Sigmoid colon (tissue), 7 donors: ENCODE data around the gene USP15. TPM values are rescaled to one million over a fixed set of nuclear protein-coding genes. Genes with fewer than 3 reads are reported as not detected.

Experiments
- DNase-seq: peaks from one replicate; pipeline ENCODE4 v3.0.0-alpha.2; 2019
- H3K27ac ChIP-seq, 4 donors: fragments of 200-600 bp; sonication (generic); one replicate each; pipeline ENCODE4 v1.5.1; 2016 to 2019; ENCODE audit warnings: mild to moderate bottlenecking in 1 of 4
- H3K27me3 ChIP-seq, 3 donors: fragments of 200-600 bp; sonication (generic); one replicate each; pipeline ENCODE4 v1.5.1; 2019; ENCODE audit warnings: mild to moderate bottlenecking in 1 of 3
- H3K36me3 ChIP-seq, 4 donors: fragments of 200-600 bp; sonication (generic); one replicate each; pipeline ENCODE4 v1.5.1; 2016 to 2019
- H3K4me1 ChIP-seq, 4 donors: fragments of 200-600 bp; sonication (generic); one replicate each; pipeline ENCODE4 v1.5.1; 2017 to 2019
- H3K4me3 ChIP-seq, 4 donors: fragments of 200-600 bp; sonication (generic); one replicate each; pipeline ENCODE4 v1.5.1; 2017 to 2019; ENCODE audit warnings: mild to moderate bottlenecking in 2 of 4, moderate library complexity in 1 of 4
- H3K9me3 ChIP-seq, 4 donors: fragments of 200-600 bp in 3 of 4; sonication (generic) in 3 of 4; one replicate each; pipeline versions ENCODE4 v1.5.1 to v1.6.1; 2013 to 2019
- EP300 ChIP-seq, 4 donors: sonication (generic); formaldehyde crosslinking; IDR thresholded peaks; one replicate each; pipeline ENCODE4 v1.6.1; 2017; ENCODE audit warnings: antibody characterized with exemption in 4 of 4
- POLR2A ChIP-seq, 2 donors: fragments of 450-650 bp; IDR thresholded peaks; one replicate each; pipeline ENCODE4 v1.6.1; 2016; ENCODE audit warnings: antibody characterized with exemption in 2 of 2, mild to moderate bottlenecking in 2 of 2, moderate library complexity in 2 of 2
- POLR2AphosphoS5 ChIP-seq, 4 donors: sonication (generic); formaldehyde crosslinking; IDR thresholded peaks; one replicate each; pipeline ENCODE4 v1.6.1; 2017; ENCODE audit warnings: antibody characterized with exemption in 4 of 4
- WGBS, 2 donors: extraction: QIAGEN DNeasy Blood & Tissue Kit; methylation state at CpG; one replicate each; pipeline ENCODE4 v1.1.7; 2013; 5-methylcytosine and 5-hydroxymethylcytosine counted together
- intact Hi-C: fragments of 100-400 bp; cut with DNase I; formaldehyde crosslinking; loops from one replicate; pipeline ENCODE4 v1.15.1; 2023
- polyA plus RNA-seq, 3 donors: library from polyadenylated mRNA; stranded (reverse); fragments of 200-250 nt; gene quantifications; one replicate each; pipeline ENCODE4 v1.2.3, GENCODE V29; 2013
- total RNA-seq, 4 donors: library from RNA; depleted of rRNA; stranded (reverse); fragments of >200 nt; gene quantifications; one replicate each; pipeline ENCODE4 v1.1.0, GENCODE V29; 2016
- TF ChIP-seq, protein P1 (sequence below), 4 experiments: fragments of 450-650 bp in 3 of 4; fragments of 200-600 bp in 1 of 4; IDR thresholded peaks; one replicate each; pipeline ENCODE4 v1.5.1; 2016 to 2019; ENCODE audit warnings: antibody characterized with exemption in 4 of 4, mild to moderate bottlenecking in 3 of 4, moderate library complexity in 2 of 4
- donor health status: healthy with polysubstance abuse.
- donor health status: Bipolar disorder and iron deficiency.
- donor health status: healthy.

Gene USP15
- total and polyA plus RNA-seq, 7 donors = 22.2 to 78.4 (median 63.7) TPM

DNA sequence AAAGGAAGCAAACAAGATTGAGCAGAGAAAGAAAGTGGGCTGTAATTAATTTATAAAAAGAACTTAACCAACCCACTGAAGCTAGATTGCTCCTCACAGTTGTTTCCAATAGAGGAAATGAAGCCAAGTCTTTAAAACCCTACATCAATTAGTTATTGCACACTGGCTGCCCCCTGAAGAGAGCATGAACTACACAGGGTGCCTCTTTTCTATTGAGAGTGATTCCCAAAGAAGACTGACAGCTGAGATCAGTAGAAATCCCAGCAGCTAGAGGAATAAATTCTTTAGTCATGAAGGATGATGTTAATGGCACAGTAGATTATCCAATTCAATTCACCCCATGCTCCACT lies 8.6 kb upstream of the USP15 start:
- intact Hi-C loops = loop anchor here (10.0 kb wide), 1 partner anchor 113 kb away; no protein-coding TSS in a partner anchor
- Histone ChIP-seq H3K4me3 (no peak overlapping the region), H3K4me1 (no peaks in the 10 kb centered on the region), H3K27ac (peak overlapping the region in 2 of 4 donors; percentile 23 to 63), H3K36me3 (no peaks in the 10 kb centered on the region), H3K9me3 (no peaks in the 10 kb centered on the region), H3K27me3 (no peaks in the 10 kb centered on the region)
- no peak for TF ChIP-seq POLR2AphosphoS5 (IDR thresholded peaks at IDR 0.05)
- TF ChIP-seq POLR2A (IDR thresholded peaks at IDR 0.05) = no peak
- TF ChIP-seq EP300 (IDR thresholded peaks at IDR 0.05) = no peak
- TF ChIP-seq, protein P1, sequence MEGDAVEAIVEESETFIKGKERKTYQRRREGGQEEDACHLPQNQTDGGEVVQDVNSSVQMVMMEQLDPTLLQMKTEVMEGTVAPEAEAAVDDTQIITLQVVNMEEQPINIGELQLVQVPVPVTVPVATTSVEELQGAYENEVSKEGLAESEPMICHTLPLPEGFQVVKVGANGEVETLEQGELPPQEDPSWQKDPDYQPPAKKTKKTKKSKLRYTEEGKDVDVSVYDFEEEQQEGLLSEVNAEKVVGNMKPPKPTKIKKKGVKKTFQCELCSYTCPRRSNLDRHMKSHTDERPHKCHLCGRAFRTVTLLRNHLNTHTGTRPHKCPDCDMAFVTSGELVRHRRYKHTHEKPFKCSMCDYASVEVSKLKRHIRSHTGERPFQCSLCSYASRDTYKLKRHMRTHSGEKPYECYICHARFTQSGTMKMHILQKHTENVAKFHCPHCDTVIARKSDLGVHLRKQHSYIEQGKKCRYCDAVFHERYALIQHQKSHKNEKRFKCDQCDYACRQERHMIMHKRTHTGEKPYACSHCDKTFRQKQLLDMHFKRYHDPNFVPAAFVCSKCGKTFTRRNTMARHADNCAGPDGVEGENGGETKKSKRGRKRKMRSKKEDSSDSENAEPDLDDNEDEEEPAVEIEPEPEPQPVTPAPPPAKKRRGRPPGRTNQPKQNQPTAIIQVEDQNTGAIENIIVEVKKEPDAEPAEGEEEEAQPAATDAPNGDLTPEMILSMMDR (IDR thresholded peaks at IDR 0.05) = no peak
- no peak for DNase-seq

DNA sequence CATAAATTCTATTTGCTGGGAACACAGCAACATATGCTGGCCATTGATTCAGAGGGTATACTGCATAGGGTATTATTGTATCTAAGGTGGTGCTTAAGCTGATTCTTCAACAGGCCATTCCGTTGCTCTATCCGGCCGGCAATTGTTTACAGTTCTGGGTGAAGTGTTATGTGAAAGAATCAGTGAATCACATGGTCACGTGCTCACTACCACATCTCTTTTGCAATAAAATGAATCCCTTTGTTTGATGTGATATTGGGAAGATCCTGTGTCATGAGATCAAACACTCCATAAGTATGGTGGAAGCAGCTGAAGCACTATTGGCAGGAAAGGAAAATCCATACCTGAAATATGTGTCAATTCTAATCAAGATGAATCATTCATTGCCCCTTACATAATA lies 7.6 kb upstream of the USP15 start:
- Histone ChIP-seq H3K4me1 (no peaks in the 10 kb centered on the region), H3K27me3 (no peaks in the 10 kb centered on the region), H3K4me3 (no peak overlapping the region), H3K27ac (no peak overlapping the region), H3K36me3 (no peaks in the 10 kb centered on the region), H3K9me3 (no peaks in the 10 kb centered on the region)
- DNase-seq = no peak
- no peak for TF ChIP-seq POLR2AphosphoS5 (IDR thresholded peaks at IDR 0.05)
- TF ChIP-seq EP300 (IDR thresholded peaks at IDR 0.05) = no peak
- no peak for TF ChIP-seq POLR2A (IDR thresholded peaks at IDR 0.05)
- TF ChIP-seq, protein P1 (IDR thresholded peaks at IDR 0.05) = no peak
- WGBS, 2 donors = 79 to 94% methylated on average over 4 of the region's 4 CpGs
- intact Hi-C loops = loop anchor here (10.0 kb wide), 1 partner anchor 112 kb away; no protein-coding TSS in a partner anchor

DNA sequence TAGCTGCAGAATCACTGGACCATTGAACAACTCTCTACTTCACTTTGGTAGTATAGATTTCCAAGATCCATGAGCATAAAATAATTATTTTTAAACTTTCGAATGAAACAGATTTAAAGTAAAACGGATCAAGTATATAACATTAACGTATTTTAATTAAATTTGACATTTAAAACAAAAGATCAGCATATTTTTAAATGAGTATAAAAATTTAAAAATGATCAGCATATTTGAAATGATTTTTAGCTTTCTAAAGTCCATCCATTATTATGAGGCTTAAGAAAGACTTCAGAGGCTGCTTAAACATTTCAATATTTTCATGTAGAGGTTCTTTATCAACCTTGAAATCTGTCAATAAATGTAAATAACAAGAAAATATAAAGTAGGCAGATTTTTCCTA lies 5.2 kb upstream of the USP15 start:
- H3K27me3 ChIP-seq = no peaks in the 10 kb centered on the region
- WGBS, 2 donors = 98 to 99% methylated on average over 3 of the region's 3 CpGs
- intact Hi-C loops = loop anchor here (10.0 kb wide), 1 partner anchor 110 kb away; no protein-coding TSS in a partner anchor
- no peaks in the 10 kb centered on the region for H3K9me3 ChIP-seq
- no peaks in the 10 kb centered on the region for H3K36me3 ChIP-seq
- DNase-seq = no peak
- peaks cover 0 to 7% (median 3%) of the 10 kb centered on the region in 4 donors for H3K4me1 ChIP-seq
- H3K4me3 ChIP-seq = no peak overlapping the region
- H3K27ac ChIP-seq = no peak overlapping the region
- TF ChIP-seq POLR2AphosphoS5 (IDR thresholded peaks at IDR 0.05) (no peak), EP300 (IDR thresholded peaks at IDR 0.05) (no peak), POLR2A (IDR thresholded peaks at IDR 0.05) (no peak)
- TF ChIP-seq, protein P1 (IDR thresholded peaks at IDR 0.05) = no peak

DNA sequence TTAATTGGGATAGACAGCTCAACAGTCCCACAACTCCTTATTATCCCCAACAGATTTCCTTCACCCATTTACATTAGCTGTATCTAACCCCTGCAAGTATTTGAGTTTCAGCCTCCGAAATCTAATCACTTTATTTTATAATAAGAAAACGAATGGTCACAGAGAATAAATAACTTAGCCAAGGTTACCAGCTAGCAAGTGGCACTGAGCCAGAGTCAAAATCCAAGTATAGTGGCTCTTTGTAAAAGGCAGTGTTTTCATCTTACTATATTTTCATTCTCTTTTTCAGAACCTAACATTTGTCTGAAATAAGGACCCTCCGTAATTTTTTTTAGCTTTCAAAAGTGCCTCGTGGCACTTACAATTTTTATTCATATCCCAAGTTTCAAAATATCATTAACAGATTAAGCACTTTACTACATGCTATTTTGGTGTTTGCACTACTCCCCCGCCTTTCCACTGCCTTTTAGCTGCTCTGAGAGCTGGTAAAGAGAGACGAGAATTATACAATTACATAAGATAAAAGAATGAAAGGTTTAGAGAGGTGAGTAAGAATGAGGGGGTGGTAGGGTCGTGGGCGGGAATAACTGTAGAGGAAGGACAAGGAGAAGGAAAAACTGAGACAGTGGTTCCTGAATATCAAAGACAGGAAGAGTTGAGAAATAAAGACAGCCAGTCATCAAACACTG lies 3.7 kb upstream of the USP15 start:
- no peak for DNase-seq
- no peak overlapping the region for H3K27ac ChIP-seq
- intact Hi-C loops = loop anchor here (10.0 kb wide), 1 partner anchor 108 kb away; no protein-coding TSS in a partner anchor
- no peak for TF ChIP-seq POLR2A (IDR thresholded peaks at IDR 0.05)
- TF ChIP-seq, protein P1 (IDR thresholded peaks at IDR 0.05) = no peak
- TF ChIP-seq POLR2AphosphoS5 (IDR thresholded peaks at IDR 0.05) = no peak
- TF ChIP-seq EP300 (IDR thresholded peaks at IDR 0.05) = no peak
- H3K27me3 ChIP-seq = no peaks in the 10 kb centered on the region
- no peaks in the 10 kb centered on the region for H3K9me3 ChIP-seq
- H3K36me3 ChIP-seq = no peaks in the 10 kb centered on the region
- H3K4me3 ChIP-seq = no peak overlapping the region
- WGBS, 2 donors = 53 to 57% methylated on average over 8 of the region's 8 CpGs
- peaks cover 0 to 12% (median 8%) of the 10 kb centered on the region in 4 donors for H3K4me1 ChIP-seq
